HFF-Myc (cell line): ENCODE results near the gene GSTCD.
"Not testable (repeated sequence)": the region's sequence is repeated elsewhere in the genome, so short reads cannot be mapped to it uniquely, and the experiment has no call there.

Source experiments
- DNase-seq: peaks from one replicate; pipeline ENCODE4 v3.0.0-alpha.2; 2011; ENCODE audit warnings: low read depth; ENCODE audit errors: extremely low read depth
- H3K4me3 ChIP-seq: replicated peaks from 2 replicates; pipeline ENCODE4 v1.5.1; 2011; ENCODE audit warnings: low read depth, mild to moderate bottlenecking, control low read depth, low read length
- CTCF ChIP-seq: IDR thresholded peaks from 2 replicates; pipeline ENCODE4 v1.5.1; 2012; ENCODE audit warnings: mild to moderate bottlenecking, low read depth, low read length, control low read depth; ENCODE audit errors: missing control alignments

The GSTCD gene

GRCh38 chr4:105714932-105715331 is 6.3 kb downstream of the GSTCD start:
- no peak overlapping the region for H3K4me3 ChIP-seq
- no peak for TF ChIP-seq CTCF
- DNase-seq: no peak

- DNase-seq: no peak
- peak; percentile 23 for TF ChIP-seq CTCF
- H3K4me3 ChIP-seq: no peak overlapping the region
Observed at GRCh38 chr4:105715692-105716278, 7.2 kb downstream of the GSTCD start.

- DNase-seq: no peak
- H3K4me3 ChIP-seq: no peak overlapping the region
- no peak for TF ChIP-seq CTCF
Observed at GRCh38 chr4:105719204-105719603, 10.6 kb downstream of the GSTCD start.

- DNase-seq: no peak
- no peak for TF ChIP-seq CTCF
- H3K4me3 ChIP-seq: no peak overlapping the region
Observed at GRCh38 chr4:105725623-105726022, 17.0 kb downstream of the GSTCD start.

- DNase-seq: not testable (repeated sequence)
Observed at GRCh38 chr4:105729895-105730294, 21.3 kb downstream of the GSTCD start.

GRCh38 chr4:105735217-105735616 is 26.6 kb downstream of the GSTCD start:
- H3K4me3 ChIP-seq, DNase-seq: not testable (repeated sequence)

More at GRCh38 chr4:105729895-105730294, 21.3 kb downstream of the GSTCD start:
- H3K4me3 ChIP-seq: not testable (repeated sequence)

GRCh38 chr4:105741548-105741947 is 33.0 kb downstream of the GSTCD start:
- DNase-seq: no peak
- no peak for TF ChIP-seq CTCF
- no peak overlapping the region for H3K4me3 ChIP-seq

GRCh38 chr4:105748222-105748621 is 39.6 kb downstream of the GSTCD start:
- H3K4me3 ChIP-seq: no peak overlapping the region
- no peak for DNase-seq
- TF ChIP-seq CTCF: no peak
